ENCODE measurements around the gene TMEM181. TPM values are rescaled to one million over a fixed set of nuclear protein-coding genes. Genes with fewer than 3 reads are reported as not detected.

TMEM181 gene
- total RNA-seq, 1 experiment from 2014 or later = 18.7 TPM

DNA sequence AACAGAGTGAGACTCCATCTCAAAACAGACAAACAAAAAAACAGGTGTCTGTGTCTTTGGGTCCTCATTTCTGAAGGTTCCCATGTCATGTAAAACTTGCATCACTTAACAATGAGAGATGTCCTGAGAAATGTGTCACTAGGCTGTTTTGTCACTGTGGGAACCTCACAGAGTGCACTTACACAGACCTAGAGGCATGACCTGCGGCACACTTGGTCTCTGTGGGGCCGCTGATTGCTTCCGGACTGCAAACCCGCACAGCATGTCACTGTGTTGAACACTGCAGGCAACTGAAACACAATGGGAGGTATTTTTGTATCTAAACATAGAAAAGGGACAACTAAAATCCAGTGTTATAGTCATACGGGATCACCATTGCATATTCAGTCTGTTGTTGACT, 42.3 kb upstream of the TMEM181 start:
- H3K27me3 ChIP-seq (ENCODE audit: insufficient read depth, low read depth) = no peaks in the 10 kb centered on the region
- peak overlapping the region; percentile 63; the same call in 1 of the 2 replicates for H3K27ac ChIP-seq
- POLR2A ChIA-PET (ENCODE audit: unreplicated experiment) = no interaction called here
- peaks cover 22% of the 10 kb centered on the region for H3F3A ChIP-seq (ENCODE audit: insufficient read depth, low read depth)
- no peaks in the 10 kb centered on the region for H3K9me2 ChIP-seq (ENCODE audit: insufficient read depth)
- TF ChIP-seq CTCF (conservative IDR thresholded peaks at IDR 0.05) = no peak
- no peak for TF ChIP-seq EZH2 (IDR thresholded peaks at IDR 0.05; ENCODE audit: low read depth)
- no peak overlapping the region for H3K4me3 ChIP-seq
- no peaks in the 10 kb centered on the region for H3K36me3 ChIP-seq (ENCODE audit: low read depth)
- CTCF ChIA-PET = interaction anchor here (0.6 kb wide), 1 partner anchor 174 kb away, joined by 3 read pairs; no protein-coding TSS in a partner anchor
- BruUV-seq (replicated peaks) = no TSS peak
- no peaks in the 10 kb centered on the region for H4K20me1 ChIP-seq (ENCODE audit: insufficient read depth)
- H3K9me3 ChIP-seq (ENCODE audit: insufficient read depth, low read depth) = no peaks in the 10 kb centered on the region
- H2AFZ ChIP-seq = no peak overlapping the region
- H3K4me2 ChIP-seq = peak overlapping the region; percentile 80
- H3K4me1 ChIP-seq (replicated peaks; ENCODE audit: insufficient read depth) = peaks cover 19% of the 10 kb centered on the region
- DNase-seq = no peak
- no peaks in the 10 kb centered on the region for H3K79me2 ChIP-seq (ENCODE audit: low read depth)
- intact Hi-C loops (cut with micrococcal nuclease; ENCODE audit: unreplicated experiment) = no loop called here

DNA sequence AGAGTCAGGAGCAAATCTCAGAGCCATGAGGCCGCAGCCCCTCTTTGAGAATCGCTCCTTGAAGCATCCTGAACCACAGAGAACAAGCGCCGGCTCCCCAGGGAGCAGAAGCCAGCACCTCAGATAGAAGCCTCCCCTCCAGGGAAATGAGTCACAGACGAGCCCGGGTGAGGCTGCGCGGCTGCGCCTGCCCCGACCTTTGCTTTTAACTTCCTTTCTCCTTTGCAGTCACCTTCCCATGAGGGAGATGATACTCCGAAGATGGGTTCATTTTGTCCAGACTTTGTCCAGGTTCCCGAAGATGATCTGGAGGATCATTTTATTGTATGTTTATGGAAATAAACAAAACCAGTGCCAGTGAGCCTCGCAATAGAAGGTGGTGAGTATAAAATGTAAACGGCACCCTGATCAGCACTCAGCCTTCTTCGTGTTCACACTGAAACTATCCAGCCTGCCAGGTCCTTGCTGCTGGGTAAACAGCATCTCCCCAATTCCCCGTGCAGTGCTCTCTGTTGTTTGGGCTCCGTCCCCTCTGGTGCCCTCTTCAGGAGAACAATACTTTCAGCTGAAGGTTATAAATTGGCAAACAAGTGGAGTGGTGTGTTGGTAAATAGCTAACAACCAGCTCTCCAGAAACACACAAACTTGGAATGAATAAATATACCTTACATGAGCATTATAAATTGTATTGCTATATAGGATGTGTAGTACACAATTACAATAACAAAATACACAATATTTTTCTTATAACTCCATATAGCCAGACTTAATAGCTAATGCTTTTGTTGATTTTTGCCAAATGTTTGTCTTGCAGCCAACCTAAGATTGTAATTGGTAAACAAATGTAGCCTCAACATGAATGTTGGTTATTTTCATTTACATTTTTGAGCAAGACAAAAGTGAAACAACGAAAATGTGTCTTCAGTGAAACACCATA, 41.4 kb upstream of the TMEM181 start:
- ChIA-PET POLR2A (ENCODE audit: unreplicated experiment) (interaction anchor here (0.8 kb wide), 1 partner anchor 206 kb away, joined by 3 read pairs; the partner anchor contains the start of gene TULP4), CTCF (interaction anchor here (0.6 to 1.0 kb wide), 3 partner anchors 74 to 297 kb away, joined by 3 to 7 read pairs (median 5); no protein-coding TSS in a partner anchor)
- peak overlapping the region; percentile 50; the same call in 1 of the 2 replicates for H3K4me3 ChIP-seq
- no peaks in the 10 kb centered on the region for H3K9me3 ChIP-seq (ENCODE audit: insufficient read depth, low read depth)
- peaks cover 22% of the 10 kb centered on the region for H3F3A ChIP-seq (ENCODE audit: insufficient read depth, low read depth)
- no TSS peak for BruUV-seq (replicated peaks)
- TF ChIP-seq CTCF (conservative IDR thresholded peaks at IDR 0.05) (peak; percentile 68), EZH2 (IDR thresholded peaks at IDR 0.05; ENCODE audit: low read depth) (no peak)
- DNase-seq = peak; percentile 50 to 65
- no peaks in the 10 kb centered on the region for H3K79me2 ChIP-seq (ENCODE audit: low read depth)
- peaks cover 19% of the 10 kb centered on the region for H3K4me1 ChIP-seq (replicated peaks; ENCODE audit: insufficient read depth)
- no peaks in the 10 kb centered on the region for H3K27me3 ChIP-seq (ENCODE audit: insufficient read depth, low read depth)
- peak overlapping the region; percentile 63 for H3K27ac ChIP-seq
- H3K9me2 ChIP-seq (ENCODE audit: insufficient read depth) = no peaks in the 10 kb centered on the region
- H3K36me3 ChIP-seq (ENCODE audit: low read depth) = no peaks in the 10 kb centered on the region
- intact Hi-C loops (cut with micrococcal nuclease; ENCODE audit: unreplicated experiment) = loop anchor here (1.0 kb wide), 1 partner anchor 298 kb away; no protein-coding TSS in a partner anchor
- H3K4me2 ChIP-seq = peak overlapping the region; percentile 80
- H4K20me1 ChIP-seq (ENCODE audit: insufficient read depth) = no peaks in the 10 kb centered on the region
- H2AFZ ChIP-seq = peak overlapping the region; percentile 73

GRCh38 chr6:158519300-158519699, 40.6 kb upstream of the TMEM181 start:
- Histone ChIP-seq H4K20me1 (ENCODE audit: insufficient read depth) (no peaks in the 10 kb centered on the region), H3K36me3 (ENCODE audit: low read depth) (no peaks in the 10 kb centered on the region), H3K27me3 (ENCODE audit: insufficient read depth, low read depth) (no peaks in the 10 kb centered on the region), H3K27ac (no peak overlapping the region), H3K4me2 (peak overlapping the region; percentile 80), H3K79me2 (ENCODE audit: low read depth) (no peaks in the 10 kb centered on the region), H3K4me1 (replicated peaks; ENCODE audit: insufficient read depth) (peaks cover 19% of the 10 kb centered on the region), H3F3A (ENCODE audit: insufficient read depth, low read depth) (peaks cover 22% of the 10 kb centered on the region), H3K4me3 (no peak overlapping the region), H3K9me3 (ENCODE audit: insufficient read depth, low read depth) (no peaks in the 10 kb centered on the region; the same call in 1 of the 2 replicates), H3K9me2 (ENCODE audit: insufficient read depth) (no peaks in the 10 kb centered on the region), H2AFZ (no peak overlapping the region)
- ChIA-PET CTCF (interaction anchor here (0.7 kb wide), 1 partner anchor 75 kb away, joined by 7 read pairs; no protein-coding TSS in a partner anchor), POLR2A (ENCODE audit: unreplicated experiment) (no interaction called here)
- no TSS peak for BruUV-seq (replicated peaks)
- no peak for TF ChIP-seq EZH2 (IDR thresholded peaks at IDR 0.05; ENCODE audit: low read depth)
- no peak for TF ChIP-seq CTCF (conservative IDR thresholded peaks at IDR 0.05)
- intact Hi-C loops (cut with micrococcal nuclease; ENCODE audit: unreplicated experiment) = no loop called here
- DNase-seq = no peak

Measured in PC-9 (cell line).